IMR-90 (cell line): ENCODE measurements around the gene RAMP3. TPM values are rescaled to one million over a fixed set of nuclear protein-coding genes. Genes with fewer than 3 reads are reported as not detected.

ENCODE experiments used
- ATAC-seq: fragments of 200-7000 bp; cut with Tn5 transposase; 2 replicates; pipeline ENCODE4 v1.9.1; 2020; ENCODE audit warnings: low read depth, mild to moderate bottlenecking, moderate library complexity
- BruUV-seq: library from RNA; stranded (reverse); fragments of 400-500 nt; replicated peaks from 2 replicates; lab custom pipeline; 2021; lab: Mats Ljungman, UMichigan
- CTCF ChIA-PET: fragments of 300-600 bp; formaldehyde crosslinking; extraction: SDS; loops from one replicate; lab custom pipeline; 2021; ENCODE audit warnings: antibody characterized with exemption; lab: Yijun Ruan, JAX
- POLR2A ChIA-PET: fragments of 300-600 bp; sonication (Branson Sonifier 250); formaldehyde crosslinking; loops from one replicate; lab custom pipeline; 2022; ENCODE audit warnings: antibody characterized with exemption; ENCODE audit not compliant: unreplicated experiment; lab: Charles Lee
- DNase-seq: peaks from one replicate; pipeline ENCODE4 v3.0.0; 2013
- H2AFZ ChIP-seq: replicated peaks from 2 replicates; pipeline ENCODE3; 2013; ENCODE audit warnings: low read length, mild to moderate bottlenecking; ENCODE audit not compliant: poor library complexity
- H2AK5ac ChIP-seq: 2 replicates; pipeline ENCODE4 v1.6.1; 2013; ENCODE audit warnings: low read depth, low read length, inconsistent platforms
- H2AK9ac ChIP-seq: replicated peaks from 2 replicates; pipeline ENCODE3; 2013; ENCODE audit warnings: mild to moderate bottlenecking, low read depth, low read length, moderate library complexity; ENCODE audit not compliant: poor library complexity
- H2BK120ac ChIP-seq: 2 replicates; pipeline ENCODE4 v1.6.1; 2013; ENCODE audit warnings: low read depth, low read length, inconsistent platforms
- H2BK15ac ChIP-seq: 3 replicates; pipeline ENCODE4 v1.6.1; 2013; ENCODE audit warnings: low read depth, low read length, inconsistent platforms
- H2BK20ac ChIP-seq: 2 replicates; pipeline ENCODE4 v1.6.1; 2013; ENCODE audit warnings: low read depth, mild to moderate bottlenecking, inconsistent platforms, low read length, moderate library complexity
- H2BK5ac ChIP-seq: 2 replicates; pipeline ENCODE4 v1.6.1; 2013; ENCODE audit warnings: mild to moderate bottlenecking, low read depth, low read length, inconsistent platforms; ENCODE audit not compliant: poor library complexity, severe bottlenecking
- H3K14ac ChIP-seq: replicated peaks from 2 replicates; pipeline ENCODE4 v1.6.1; 2013; ENCODE audit warnings: low read depth, low read length, inconsistent platforms
- H3K18ac ChIP-seq: 2 replicates; pipeline ENCODE4 v1.6.1; 2013; ENCODE audit warnings: low read depth, low read length, control low read depth
- H3K23ac ChIP-seq: 2 replicates; pipeline ENCODE4 v1.6.1; 2013; ENCODE audit warnings: low read depth, low read length, inconsistent platforms
- H3K27ac ChIP-seq: 2 replicates; pipeline ENCODE4 v1.5.1; 2013; ENCODE audit warnings: mild to moderate bottlenecking, control low read depth, low read length; ENCODE audit not compliant: insufficient read depth
- H3K27me3 ChIP-seq: 2 replicates; pipeline ENCODE4 v1.6.1; 2013; ENCODE audit warnings: low read length; ENCODE audit not compliant: control insufficient read depth, insufficient read depth
- H3K36me3 ChIP-seq: 2 replicates; pipeline ENCODE4 v1.6.1; 2013; ENCODE audit warnings: low read length, mixed read lengths; ENCODE audit not compliant: control insufficient read depth, insufficient read depth
- H3K4ac ChIP-seq: 2 replicates; pipeline ENCODE4 v1.6.1; 2013; ENCODE audit warnings: low read depth, low read length, inconsistent platforms
- H3K4me1 ChIP-seq: 2 replicates; pipeline ENCODE4 v1.6.1; 2013; ENCODE audit warnings: low read length, mixed read lengths; ENCODE audit not compliant: control insufficient read depth, insufficient read depth
- H3K4me2 ChIP-seq: 2 replicates; pipeline ENCODE4 v1.6.1; 2013; ENCODE audit warnings: low read depth, mild to moderate bottlenecking, control low read depth, low read length, moderate library complexity
- H3K4me3 ChIP-seq: 2 replicates; pipeline ENCODE4 v1.5.1; 2013; ENCODE audit warnings: low read depth, mild to moderate bottlenecking, control low read depth, low read length, moderate library complexity; ENCODE audit not compliant: insufficient read depth
- H3K56ac ChIP-seq: 2 replicates; pipeline ENCODE4 v1.6.1; 2013; ENCODE audit warnings: low read length, inconsistent platforms; ENCODE audit not compliant: insufficient read depth; ENCODE audit errors: extremely low read depth
- H3K79me1 ChIP-seq, 2 experiments: 2 replicates each; pipeline ENCODE4 v1.6.1; 2013; ENCODE audit warnings: low read length in 2 of 2, inconsistent platforms in 1 of 2, low read depth in 1 of 2
- H3K9ac ChIP-seq: 2 replicates; pipeline ENCODE4 v1.6.1; 2013; ENCODE audit warnings: low read depth, low read length, control low read depth
- H3K9me1 ChIP-seq: 2 replicates; pipeline ENCODE4 v1.6.1; 2013; ENCODE audit warnings: low read length, inconsistent platforms; ENCODE audit not compliant: insufficient read depth
- H3K9me3 ChIP-seq: 2 replicates; pipeline ENCODE4 v1.6.1; 2013; ENCODE audit warnings: low read length; ENCODE audit not compliant: control insufficient read depth, insufficient read depth
- H4K20me1 ChIP-seq: 2 replicates; pipeline ENCODE4 v1.6.1; 2013; ENCODE audit warnings: low read length, inconsistent platforms; ENCODE audit not compliant: insufficient read depth
- H4K5ac ChIP-seq: 2 replicates; pipeline ENCODE4 v1.6.1; 2013; ENCODE audit warnings: mild to moderate bottlenecking, low read depth, low read length, control low read depth
- H4K8ac ChIP-seq, 2 experiments: 2 replicates each; pipeline ENCODE4 v1.6.1; 2013; ENCODE audit warnings: low read depth in 2 of 2, low read length in 2 of 2, control low read depth in 1 of 2, inconsistent platforms in 1 of 2
- H4K91ac ChIP-seq: 2 replicates; pipeline ENCODE4 v1.6.1; 2013; ENCODE audit warnings: low read depth, low read length, inconsistent platforms; ENCODE audit not compliant: insufficient read depth
- CEBPB ChIP-seq: IDR thresholded peaks from 2 replicates; pipeline ENCODE4 v1.6.1; 2012; ENCODE audit warnings: low read depth, low read length, improper control_type of control experiment
- MAFK ChIP-seq: IDR thresholded peaks from 2 replicates; pipeline ENCODE4 v1.6.1; 2012; ENCODE audit warnings: low read depth, low read length, improper control_type of control experiment
- MAZ ChIP-seq: IDR thresholded peaks from 2 replicates; pipeline ENCODE4 v1.6.1; 2012; ENCODE audit warnings: low read depth, mild to moderate bottlenecking, low read length, improper control_type of control experiment, moderate library complexity, borderline replicate concordance
- MXI1 ChIP-seq: IDR thresholded peaks from 2 replicates; pipeline ENCODE4 v1.6.1; 2012; ENCODE audit warnings: low read depth, mild to moderate bottlenecking, low read length, moderate library complexity, borderline replicate concordance
- RCOR1 ChIP-seq: IDR thresholded peaks from 2 replicates; pipeline ENCODE4 v1.6.1; 2012; ENCODE audit warnings: mild to moderate bottlenecking, low read length, improper control_type of control experiment; ENCODE audit not compliant: insufficient replicate concordance
- RFX5 ChIP-seq: IDR thresholded peaks from 2 replicates; pipeline ENCODE4 v1.8.0; 2012; ENCODE audit warnings: low read depth, mild to moderate bottlenecking, low read length, moderate library complexity
- SMC3 ChIP-seq: fragments of 150-350 bp; IDR thresholded peaks from 2 replicates; pipeline ENCODE4 v1.6.1; 2016; ENCODE audit warnings: low read depth, mild to moderate bottlenecking, antibody characterized with exemption, low read length, moderate library complexity
- WGBS, 2 experiments: methylation state at CpG; one replicate each; pipeline versions ENCODE4 v1.1.5 to v1.1.7; 2013; ENCODE audit warnings: missing lambda C conversion rate in 2 of 2; ENCODE audit not compliant: insufficient read length in 1 of 2; ENCODE audit errors: extremely low coverage in 2 of 2; 5-methylcytosine and 5-hydroxymethylcytosine counted together
- dilution Hi-C: fragments of 300-500 bp; cut with HindIII; formaldehyde crosslinking; loops from one replicate; pipeline ENCODE4 v1.14.3; 2018; ENCODE audit warnings: low sequenced_read_pairs; ENCODE audit not compliant: unreplicated experiment
- in situ Hi-C: fragments of 300-500 bp; cut with MboI; formaldehyde crosslinking; loops from 3 replicates; pipeline ENCODE4 v1.14.3; 2019; ENCODE audit warnings: low sequenced_read_pairs, inconsistent platforms, mixed read lengths
- intact Hi-C: fragments of 100-400 bp; cut with micrococcal nuclease; formaldehyde crosslinking; loops from 2 replicates; pipeline ENCODE4 v1.10.0; 2022
- polyA plus RNA-seq, 3 experiments: library from polyadenylated mRNA; depleted of rRNA; stranded (reverse); fragments of >200 nt; gene quantifications; 2 replicates each; pipeline ENCODE4 v1.2.3, GENCODE V29; 2012; ENCODE audit warnings: low replicate concordance in 1 of 3
- total RNA-seq: library from RNA; depleted of rRNA; stranded (reverse); fragments of >200 nt; gene quantifications from 2 replicates; pipeline ENCODE4 v1.2.3, GENCODE V29; 2012

RAMP3 gene
- total and polyA plus RNA-seq, 2 of the 4 experiments (the other 2 are of a cell fraction): not detected

DNA sequence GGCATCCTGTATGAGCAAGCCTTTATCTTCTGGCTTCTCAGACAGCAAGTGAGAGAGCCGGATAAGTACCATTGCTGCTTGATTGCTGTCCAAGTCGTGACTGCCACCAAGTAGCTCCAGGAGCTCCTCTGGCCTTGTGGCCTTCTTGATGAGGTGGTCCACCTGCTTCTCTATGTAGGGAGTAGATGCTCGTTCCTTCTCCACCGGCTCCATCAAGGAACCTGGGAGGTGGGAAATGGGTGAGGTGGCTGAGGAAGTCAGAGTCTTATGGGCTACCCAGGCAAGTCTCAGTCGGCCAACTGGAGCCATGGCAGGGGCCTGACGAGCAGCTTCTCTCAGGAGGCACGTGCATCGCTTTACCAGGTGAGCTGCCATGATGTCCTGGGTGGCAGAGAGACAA is 48.7 kb upstream of the RAMP3 start:
- Histone ChIP-seq H3K14ac (no peak overlapping the region), H3K9me1 (no peaks in the 10 kb centered on the region), H3K56ac (no peak overlapping the region), H4K20me1 (peaks cover 28% of the 10 kb centered on the region), H2BK120ac (no peak overlapping the region), H4K8ac (no peak overlapping the region), H3K27me3 (no peaks in the 10 kb centered on the region), H2AFZ (no peak overlapping the region), H3K4me1 (peaks cover 3% of the 10 kb centered on the region; the same call in 1 of the 2 replicates), H3K9me3 (no peaks in the 10 kb centered on the region), H3K4ac (no peak overlapping the region), H3K18ac (no peak overlapping the region), H3K9ac (no peak overlapping the region), H4K5ac (no peak overlapping the region), H2BK5ac (no peak overlapping the region), H2AK9ac (no peak overlapping the region), H3K79me1 (peaks cover 44 to 53% of the 10 kb centered on the region in 2 experiments), H3K4me3 (no peak overlapping the region), H2AK5ac (no peak overlapping the region), H3K4me2 (no peak overlapping the region), H2BK15ac (no peak overlapping the region), H4K91ac (no peak overlapping the region), H3K27ac (no peak overlapping the region), H3K36me3 (peaks cover 46% of the 10 kb centered on the region), H3K23ac (no peak overlapping the region), H2BK20ac (no peak overlapping the region)
- ChIA-PET POLR2A (interaction anchor here (0.6 kb wide), 1 partner anchor 109 kb away, joined by 7 read pairs; no protein-coding TSS in a partner anchor), CTCF (no interaction called here)
- no TSS peak for BruUV-seq
- DNase-seq (no peak), ATAC-seq (no peak)
- TF ChIP-seq SMC3 (no peak), MXI1 (no peak), CEBPB (no peak), RFX5 (no peak), RCOR1 (no peak), MAZ (no peak), MAFK (no peak)
- 93% methylated on average over 2 of the region's 8 CpGs; no CpG with 5 or more reads in 1 of the 2 experiments for WGBS, 2 experiments
- dilution Hi-C loops: no loop called here
- intact Hi-C loops: no loop called here
- in situ Hi-C loops: no loop called here
